ENCODE measurements around the gene COA7.
"Not testable (repeated sequence)": the region's sequence is repeated elsewhere in the genome, so short reads cannot be mapped to it uniquely, and the experiment has no call there.

GRCh38 chr1:52715296-52715695 lies 17.1 kb upstream of the COA7 start:
- not testable (repeated sequence) for TF ChIP-seq EP300, POLR2AphosphoS5, POLR2A (IDR thresholded peaks at IDR 0.05)
- TF ChIP-seq, protein P1, sequence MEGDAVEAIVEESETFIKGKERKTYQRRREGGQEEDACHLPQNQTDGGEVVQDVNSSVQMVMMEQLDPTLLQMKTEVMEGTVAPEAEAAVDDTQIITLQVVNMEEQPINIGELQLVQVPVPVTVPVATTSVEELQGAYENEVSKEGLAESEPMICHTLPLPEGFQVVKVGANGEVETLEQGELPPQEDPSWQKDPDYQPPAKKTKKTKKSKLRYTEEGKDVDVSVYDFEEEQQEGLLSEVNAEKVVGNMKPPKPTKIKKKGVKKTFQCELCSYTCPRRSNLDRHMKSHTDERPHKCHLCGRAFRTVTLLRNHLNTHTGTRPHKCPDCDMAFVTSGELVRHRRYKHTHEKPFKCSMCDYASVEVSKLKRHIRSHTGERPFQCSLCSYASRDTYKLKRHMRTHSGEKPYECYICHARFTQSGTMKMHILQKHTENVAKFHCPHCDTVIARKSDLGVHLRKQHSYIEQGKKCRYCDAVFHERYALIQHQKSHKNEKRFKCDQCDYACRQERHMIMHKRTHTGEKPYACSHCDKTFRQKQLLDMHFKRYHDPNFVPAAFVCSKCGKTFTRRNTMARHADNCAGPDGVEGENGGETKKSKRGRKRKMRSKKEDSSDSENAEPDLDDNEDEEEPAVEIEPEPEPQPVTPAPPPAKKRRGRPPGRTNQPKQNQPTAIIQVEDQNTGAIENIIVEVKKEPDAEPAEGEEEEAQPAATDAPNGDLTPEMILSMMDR (IDR thresholded peaks at IDR 0.05) = not testable (repeated sequence)

All from stomach (tissue), 4 donors.